AG09319 (cell line): ENCODE measurements around the gene SLC38A11.

Experiments
- DNase-seq: peaks from one replicate; pipeline ENCODE4 v3.0.0-alpha.2; 2010; ENCODE audit warnings: low read depth; ENCODE audit errors: extremely low read depth
- CTCF ChIP-seq: IDR thresholded peaks from 2 replicates; pipeline ENCODE4 v1.5.1; 2011; ENCODE audit warnings: low read depth, mild to moderate bottlenecking, inconsistent platforms, low read length, moderate library complexity

SLC38A11 gene

GRCh38 chr2:164849506-164849905 lies 105.8 kb downstream of the SLC38A11 start:
- no peak for DNase-seq
- TF ChIP-seq CTCF, result no peak

GRCh38 chr2:164847981-164848741 lies 107.2 kb downstream of the SLC38A11 start:
- no peak for DNase-seq
- no peak for TF ChIP-seq CTCF

- TF ChIP-seq CTCF, result no peak
- DNase-seq, result no peak
Observed at GRCh38 chr2:164847291-164847690, 108.0 kb downstream of the SLC38A11 start.

GRCh38 chr2:164846276-164846675 lies 109.0 kb downstream of the SLC38A11 start:
- no peak for TF ChIP-seq CTCF
- no peak for DNase-seq
